Urinary bladder (tissue), 4 donors: ENCODE measurements around the gene PAGE4. TPM values are rescaled to one million over a fixed set of nuclear protein-coding genes. Genes with fewer than 3 reads are reported as not detected.

Source experiments
- DNase-seq: peaks from one replicate; pipeline ENCODE4 v3.0.0-alpha.2; 2015; ENCODE audit errors: extremely low spot score
- H3K27ac ChIP-seq: one replicate; pipeline ENCODE4 v1.5.1; 2013; ENCODE audit warnings: low read depth, mild to moderate bottlenecking, moderate library complexity
- H3K36me3 ChIP-seq: one replicate; pipeline ENCODE4 v1.6.1; 2013; ENCODE audit warnings: mild to moderate bottlenecking, moderate library complexity; ENCODE audit not compliant: insufficient read depth
- H3K4me1 ChIP-seq: one replicate; pipeline ENCODE4 v1.6.1; 2013; ENCODE audit warnings: mild to moderate bottlenecking, moderate library complexity; ENCODE audit not compliant: insufficient read depth
- H3K4me3 ChIP-seq: one replicate; pipeline ENCODE4 v1.5.1; 2013; ENCODE audit warnings: low read depth, low read length
- whole genome bisulfite sequencing: extraction: QIAGEN DNeasy Blood & Tissue Kit; methylation state at CpG from one replicate; pipeline ENCODE4 v1.1.7; 2013; 5-methylcytosine and 5-hydroxymethylcytosine counted together
- polyA plus RNA-seq: library from polyadenylated mRNA; stranded (reverse); fragments of 200-250 nt; gene quantifications from one replicate; pipeline ENCODE4 v1.2.3, GENCODE V29; 2013
- total RNA-seq: library from RNA; depleted of rRNA; stranded (reverse); fragments of >200 nt; gene quantifications from one replicate; pipeline ENCODE4 v1.2.3, GENCODE V29; 2014
- donor health status: healthy with polysubstance abuse.
- donor health status: healthy.

PAGE4 gene
- total and polyA plus RNA-seq, 2 donors = 13.3 TPM; not detected in 1

DNA sequence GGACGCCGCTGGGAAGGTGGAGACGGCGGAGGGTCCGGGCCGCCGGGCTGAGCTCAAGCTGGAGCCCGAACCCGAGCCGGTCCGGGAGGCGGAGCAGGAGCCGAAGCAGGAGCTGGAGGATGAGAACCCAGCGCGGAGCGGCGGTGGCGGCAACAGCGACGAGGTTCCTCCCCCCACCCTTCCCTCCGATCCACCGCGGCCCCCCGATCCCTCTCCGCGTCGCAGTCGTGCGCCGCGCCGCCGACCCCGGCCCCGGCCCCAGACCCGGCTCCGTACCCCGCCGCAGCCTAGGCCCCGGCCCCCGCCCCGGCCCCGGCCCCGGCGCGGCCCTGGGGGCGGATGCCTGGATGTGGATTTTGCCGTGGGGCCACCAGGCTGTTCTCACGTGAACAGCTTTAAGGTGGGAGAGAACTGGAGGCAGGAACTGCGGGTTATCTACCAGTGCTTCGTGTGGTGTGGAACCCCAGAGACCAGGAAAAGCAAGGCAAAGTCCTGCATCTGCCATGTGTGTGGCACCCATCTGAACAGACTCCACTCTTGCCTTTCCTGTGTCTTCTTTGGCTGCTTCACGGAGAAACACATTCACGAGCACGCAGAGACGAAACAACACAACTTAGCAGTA is 50.7 kb downstream of the PAGE4 start:
- 4% methylated on average over 43 of the region's 55 CpGs for WGBS

DNA sequence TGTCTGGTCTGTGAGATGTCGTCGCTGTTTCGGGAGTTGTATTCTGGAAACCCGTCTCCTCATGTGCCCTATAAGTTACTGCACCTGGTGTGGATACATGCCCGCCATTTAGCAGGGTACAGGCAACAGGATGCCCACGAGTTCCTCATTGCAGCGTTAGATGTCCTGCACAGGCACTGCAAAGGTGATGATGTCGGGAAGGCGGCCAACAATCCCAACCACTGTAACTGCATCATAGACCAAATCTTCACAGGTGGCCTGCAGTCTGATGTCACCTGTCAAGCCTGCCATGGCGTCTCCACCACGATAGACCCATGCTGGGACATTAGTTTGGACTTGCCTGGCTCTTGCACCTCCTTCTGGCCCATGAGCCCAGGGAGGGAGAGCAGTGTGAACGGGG is 51.6 kb downstream of the PAGE4 start:
- no peak overlapping the region for H3K27ac ChIP-seq
- H3K36me3 ChIP-seq = no peaks in the 10 kb centered on the region
- peaks cover 3% of the 10 kb centered on the region for H3K4me1 ChIP-seq
- no peak for DNase-seq
- WGBS = 88% methylated on average over 12 of the region's 12 CpGs
- H3K4me3 ChIP-seq = no peak overlapping the region

More for the DNA sequence above, 50.7 kb downstream of the PAGE4 start:
- H3K27ac ChIP-seq = peak overlapping the region; percentile 48
- peak overlapping the region; percentile 57 for H3K4me3 ChIP-seq
- H3K36me3 ChIP-seq = no peaks in the 10 kb centered on the region
- DNase-seq = no peak
- H3K4me1 ChIP-seq = peaks cover 3% of the 10 kb centered on the region

Other genes with a start within 250 kb of the PAGE4 start
- not detected for gene GAGE12H, start 249.4 kb upstream of the PAGE4 start, total RNA-seq
- not detected for gene GAGE12H, start 249.4 kb upstream of the PAGE4 start, polyA plus RNA-seq
- not detected for gene GAGE2A, start 239.8 kb upstream of the PAGE4 start, total RNA-seq
- gene GAGE2A, start 239.8 kb upstream of the PAGE4 start, polyA plus RNA-seq = not detected
- not detected for gene GAGE1, start 230.3 kb upstream of the PAGE4 start, total RNA-seq
- not detected for gene GAGE1, start 230.3 kb upstream of the PAGE4 start, polyA plus RNA-seq
- gene PAGE1, start 133.3 kb upstream of the PAGE4 start, total RNA-seq = not detected
- gene PAGE1, start 133.3 kb upstream of the PAGE4 start, polyA plus RNA-seq = not detected
- 5.4 TPM for gene USP27X, start 50.2 kb downstream of the PAGE4 start, total RNA-seq
- 5.9 TPM for gene USP27X, start 50.2 kb downstream of the PAGE4 start, polyA plus RNA-seq
- gene CLCN5, start 93.3 kb downstream of the PAGE4 start, total RNA-seq = 26.3 TPM
- gene CLCN5, start 93.3 kb downstream of the PAGE4 start, polyA plus RNA-seq = 1.4 TPM